ENCODE measurements around the gene NDUFS8.
A peak's percentile ranks its signal among the peaks of the same experiment; 100 is the strongest.

NDUFS8 gene

DNA sequence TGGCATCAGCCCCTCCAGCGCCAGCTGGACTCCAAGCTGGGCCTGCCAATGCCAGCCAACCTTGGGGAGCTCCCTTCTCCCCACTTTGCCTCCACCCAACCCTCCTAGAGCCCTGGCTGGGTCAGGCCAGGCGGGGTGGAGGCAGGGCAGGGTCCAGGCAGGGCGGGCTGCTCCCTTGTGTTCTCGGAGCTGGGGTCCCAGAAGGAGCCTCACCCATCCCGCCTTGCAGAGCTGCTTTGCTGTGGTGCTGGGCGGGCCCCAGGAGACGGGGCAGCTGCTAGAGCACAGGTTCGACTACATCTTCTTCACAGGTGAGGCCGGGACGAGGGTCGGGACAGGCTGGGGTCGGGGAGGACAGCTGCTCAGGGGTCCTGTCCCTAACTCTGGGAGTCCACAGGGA lies 11.0 kb upstream of the NDUFS8 start:
- no peaks in the 10 kb centered on the region for H3K27me3 Mint-ChIP-seq
- H3K4me3 Mint-ChIP-seq: no peak overlapping the region
- no peaks in the 10 kb centered on the region for H3K36me3 Mint-ChIP-seq
- H3K9me3 Mint-ChIP-seq: no peaks in the 10 kb centered on the region
- no peak overlapping the region for H3K27ac Mint-ChIP-seq
- H3K4me1 Mint-ChIP-seq: no peaks in the 10 kb centered on the region

DNA sequence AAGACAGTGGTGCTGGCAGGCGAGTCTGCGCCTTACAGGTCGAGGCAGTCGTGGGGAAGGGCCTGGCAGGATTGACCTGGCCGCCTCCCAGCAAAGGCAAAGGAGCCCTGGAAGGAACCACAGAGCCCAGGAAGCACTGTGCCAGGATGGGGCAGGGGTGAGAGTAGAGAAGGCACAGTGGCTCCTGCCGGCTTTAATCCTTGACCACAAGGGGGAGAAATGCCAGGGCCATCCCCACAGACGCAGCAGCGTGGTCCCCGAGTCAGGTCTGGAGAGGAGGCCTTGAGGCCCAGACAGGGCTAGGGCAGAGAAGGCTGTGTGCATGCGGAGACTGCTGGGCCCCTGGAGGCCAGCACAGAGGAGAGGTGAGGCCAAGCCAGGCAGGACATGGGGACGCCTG lies 9.9 kb upstream of the NDUFS8 start:
- no peaks in the 10 kb centered on the region for H3K4me1 Mint-ChIP-seq
- H3K4me3 Mint-ChIP-seq: no peak overlapping the region
- peaks cover 4% of the 10 kb centered on the region for H3K36me3 Mint-ChIP-seq
- H3K27me3 Mint-ChIP-seq: no peaks in the 10 kb centered on the region
- peak overlapping the region; percentile 41 for H3K27ac Mint-ChIP-seq
- no peaks in the 10 kb centered on the region for H3K9me3 Mint-ChIP-seq

DNA sequence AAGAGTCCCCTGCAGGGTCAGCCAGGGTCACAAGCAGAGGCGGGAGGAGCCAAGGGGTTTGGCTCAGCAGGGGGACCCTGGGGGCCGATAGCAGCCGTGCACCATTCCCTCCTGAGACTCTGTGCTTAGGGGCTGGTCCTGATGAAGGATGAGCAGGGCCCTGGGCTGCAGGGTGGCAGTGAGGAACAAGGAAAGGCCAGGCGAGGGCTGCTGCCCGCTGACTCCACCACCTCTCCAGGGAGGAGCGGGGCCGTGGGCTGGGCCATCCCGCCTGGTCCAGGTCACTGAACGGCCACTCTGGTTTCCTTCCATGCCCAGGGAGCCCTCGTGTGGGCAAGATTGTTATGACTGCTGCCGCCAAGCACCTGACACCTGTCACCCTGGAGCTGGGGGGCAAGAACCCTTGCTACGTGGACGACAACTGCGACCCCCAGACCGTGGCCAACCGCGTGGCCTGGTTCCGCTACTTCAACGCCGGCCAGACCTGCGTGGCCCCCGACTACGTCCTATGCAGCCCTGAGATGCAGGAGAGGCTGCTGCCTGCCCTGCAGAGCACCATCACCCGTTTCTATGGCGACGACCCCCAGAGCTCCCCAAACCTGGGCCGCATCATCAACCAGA lies 9.2 kb upstream of the NDUFS8 start:
- no peaks in the 10 kb centered on the region for H3K4me1 Mint-ChIP-seq
- no peaks in the 10 kb centered on the region for H3K9me3 Mint-ChIP-seq

DNA sequence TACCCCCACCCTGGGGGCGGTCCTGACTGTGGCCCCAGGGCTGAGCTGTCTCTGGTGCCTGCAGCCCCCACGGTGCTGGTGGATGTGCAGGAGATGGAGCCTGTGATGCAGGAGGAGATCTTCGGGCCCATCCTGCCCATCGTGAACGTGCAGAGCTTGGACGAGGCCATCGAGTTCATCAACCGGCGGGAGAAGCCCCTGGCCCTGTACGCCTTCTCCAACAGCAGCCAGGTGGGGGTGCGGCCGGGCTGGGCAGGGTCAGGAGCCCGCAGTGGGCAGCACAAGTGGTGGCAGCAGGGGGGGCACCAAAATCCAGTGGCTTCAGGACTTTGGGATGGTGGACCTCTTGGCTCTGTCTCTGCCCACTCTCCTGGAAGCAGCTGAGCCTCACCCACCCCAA lies 8.0 kb upstream of the NDUFS8 start:
- no peak overlapping the region for H3K4me3 Mint-ChIP-seq
- no peak overlapping the region for H3K27ac Mint-ChIP-seq
- peaks cover 5% of the 10 kb centered on the region for H3K36me3 Mint-ChIP-seq
- H3K9me3 Mint-ChIP-seq: no peaks in the 10 kb centered on the region
- no peaks in the 10 kb centered on the region for H3K4me1 Mint-ChIP-seq
- H3K27me3 Mint-ChIP-seq: no peaks in the 10 kb centered on the region

More for the DNA sequence above, 9.2 kb upstream of the NDUFS8 start:
- no peak overlapping the region for H3K27ac Mint-ChIP-seq
- H3K36me3 Mint-ChIP-seq: peaks cover 5% of the 10 kb centered on the region
- H3K4me3 Mint-ChIP-seq: no peak overlapping the region
- H3K27me3 Mint-ChIP-seq: no peaks in the 10 kb centered on the region

DNA sequence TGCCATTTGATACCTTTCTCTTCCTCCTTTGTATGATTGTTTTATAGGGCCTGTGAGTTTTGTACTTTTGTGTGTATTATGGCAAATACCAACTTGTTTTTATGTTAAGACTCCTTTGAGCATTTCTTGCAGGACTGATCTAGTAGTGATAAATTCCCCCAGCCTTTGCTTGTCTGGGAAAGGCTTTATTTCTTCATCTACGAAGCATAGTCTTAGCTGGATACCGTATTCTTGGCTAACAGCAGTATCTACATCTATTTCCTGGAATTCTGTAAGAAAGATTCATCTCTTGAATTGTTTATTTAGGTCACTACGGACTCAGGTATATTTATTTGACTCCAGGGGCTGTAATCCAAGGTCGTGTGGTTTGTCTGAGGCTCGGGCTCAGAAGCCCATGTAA lies 6.0 kb upstream of the NDUFS8 start:
- Mint-ChIP-seq H3K27ac (no peak overlapping the region), H3K4me1 (peaks cover 8% of the 10 kb centered on the region), H3K4me3 (no peak overlapping the region), H3K36me3 (peaks cover 5% of the 10 kb centered on the region), H3K27me3 (no peaks in the 10 kb centered on the region), H3K9me3 (no peaks in the 10 kb centered on the region)

DNA sequence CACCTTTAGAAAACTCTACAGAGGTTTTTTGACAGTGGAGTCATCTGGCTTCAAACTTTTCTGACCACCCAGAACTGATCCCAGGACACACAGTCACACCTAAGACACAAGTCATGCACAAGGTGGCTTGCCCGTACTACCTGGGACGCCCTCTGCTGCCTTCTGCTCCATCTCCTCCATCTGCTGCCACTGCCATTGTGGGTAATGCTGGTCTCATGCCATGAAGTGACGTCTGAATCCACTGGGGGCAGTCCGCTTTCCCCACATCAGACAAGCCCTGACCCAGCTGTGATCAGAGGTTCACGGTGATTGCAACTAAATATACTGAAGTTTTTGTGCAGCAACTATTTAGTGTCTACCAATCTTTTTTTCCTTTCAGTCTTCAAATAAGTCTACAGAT lies 5.4 kb upstream of the NDUFS8 start:
- Mint-ChIP-seq H3K4me1 (peaks cover 12% of the 10 kb centered on the region), H3K4me3 (no peak overlapping the region), H3K36me3 (peaks cover 5% of the 10 kb centered on the region), H3K9me3 (no peaks in the 10 kb centered on the region), H3K27ac (no peak overlapping the region), H3K27me3 (no peaks in the 10 kb centered on the region)

DNA sequence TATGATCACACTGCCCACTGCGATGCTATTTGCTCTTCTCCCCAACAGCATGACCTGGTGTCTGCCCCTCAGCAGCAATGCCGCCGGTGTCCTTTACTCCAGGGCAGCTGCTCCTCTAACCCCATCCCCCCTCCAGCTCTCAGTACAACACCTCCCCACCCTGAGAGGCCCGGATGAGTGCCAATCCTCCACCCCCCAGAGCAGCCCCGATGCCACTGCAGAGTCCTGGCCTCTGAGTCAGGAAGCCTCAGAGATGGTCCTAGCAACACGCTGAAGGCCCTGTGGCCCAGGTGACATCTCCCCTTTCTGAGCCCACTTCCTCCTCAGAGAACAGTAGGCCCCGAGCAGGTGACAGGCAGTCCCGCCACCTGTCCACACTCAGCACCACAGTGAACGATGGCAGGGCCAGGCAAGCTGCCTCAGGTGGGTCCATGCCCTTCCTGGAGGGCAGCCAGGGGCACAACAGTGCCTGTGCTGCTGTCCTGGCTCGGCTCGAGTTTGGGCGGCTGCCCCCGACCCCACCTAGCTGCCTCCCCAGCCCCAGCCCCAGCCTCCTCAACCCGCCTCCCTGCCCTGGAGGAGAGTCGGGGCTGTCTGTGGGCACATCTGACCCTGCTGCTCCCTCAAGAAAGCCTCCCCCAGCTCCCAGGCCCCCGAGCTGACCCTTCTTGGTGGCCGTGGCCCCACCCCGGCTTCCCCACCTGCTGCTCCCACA lies 3.9 kb upstream of the NDUFS8 start:
- H3K4me1 Mint-ChIP-seq: peaks cover 18% of the 10 kb centered on the region
- no peak overlapping the region for H3K4me3 Mint-ChIP-seq
- H3K9me3 Mint-ChIP-seq: no peaks in the 10 kb centered on the region
- H3K36me3 Mint-ChIP-seq: peaks cover 5% of the 10 kb centered on the region
- no peaks in the 10 kb centered on the region for H3K27me3 Mint-ChIP-seq
- no peak overlapping the region for H3K27ac Mint-ChIP-seq

DNA sequence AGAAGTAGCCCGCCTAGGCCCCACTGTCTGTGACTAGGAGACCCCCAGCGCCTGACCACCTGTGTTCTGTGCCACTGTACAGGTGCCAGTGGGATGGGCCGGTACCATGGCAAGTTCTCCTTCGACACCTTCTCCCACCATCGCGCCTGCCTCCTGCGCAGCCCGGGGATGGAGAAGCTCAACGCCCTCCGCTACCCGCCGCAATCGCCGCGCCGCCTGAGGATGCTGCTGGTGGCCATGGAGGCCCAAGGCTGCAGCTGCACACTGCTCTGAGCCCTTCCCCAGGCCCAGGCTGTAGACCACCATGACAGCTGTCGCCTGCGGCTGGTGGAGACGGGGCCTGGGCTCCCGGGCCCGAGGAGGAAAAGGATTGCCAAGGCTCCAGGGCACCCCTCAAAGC lies 2.8 kb upstream of the NDUFS8 start:
- peaks cover 23% of the 10 kb centered on the region for H3K4me1 Mint-ChIP-seq
- H3K9me3 Mint-ChIP-seq: no peaks in the 10 kb centered on the region
- H3K27me3 Mint-ChIP-seq: no peaks in the 10 kb centered on the region
- peaks cover 6% of the 10 kb centered on the region for H3K36me3 Mint-ChIP-seq
- no peak overlapping the region for H3K4me3 Mint-ChIP-seq
- no peak overlapping the region for H3K27ac Mint-ChIP-seq

DNA sequence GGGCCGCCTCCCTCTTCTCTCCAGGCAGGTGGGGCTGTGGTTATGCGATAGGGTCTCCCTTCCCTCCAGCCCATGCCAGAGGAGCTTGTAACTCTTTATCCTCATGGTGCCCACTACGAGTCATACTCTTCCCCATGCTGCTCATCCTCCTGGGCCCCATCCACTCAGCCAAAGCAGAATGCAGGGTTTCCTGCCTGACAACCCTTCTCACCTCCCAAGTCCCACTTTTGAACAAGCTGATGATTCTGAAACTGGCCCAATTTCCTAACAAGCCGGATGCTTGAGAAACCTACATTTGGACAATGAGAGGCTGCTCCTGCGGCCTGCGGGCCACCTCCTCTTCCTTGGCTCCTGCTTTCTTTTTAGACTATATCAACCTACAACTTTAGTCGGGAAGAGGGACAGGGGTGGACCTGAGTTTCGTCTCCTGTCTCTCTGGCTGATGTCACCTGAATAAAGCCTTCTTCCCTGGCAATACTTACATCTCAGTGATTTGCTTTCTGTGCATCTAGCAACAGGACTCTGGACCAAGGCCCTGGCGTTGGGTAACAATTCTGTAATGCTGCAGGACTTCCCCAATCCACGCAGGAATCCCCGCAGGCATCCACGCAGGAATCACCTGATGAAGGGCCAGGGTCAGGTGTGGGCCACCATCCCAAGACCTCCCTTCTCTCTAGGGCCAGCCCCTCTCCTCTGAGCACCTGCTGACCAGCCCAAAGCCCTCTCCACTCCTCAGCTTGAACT lies 1.5 kb upstream of the NDUFS8 start:
- peak overlapping the region; percentile 99 for H3K4me3 Mint-ChIP-seq
- no peaks in the 10 kb centered on the region for H3K9me3 Mint-ChIP-seq
- no peaks in the 10 kb centered on the region for H3K27me3 Mint-ChIP-seq
- H3K36me3 Mint-ChIP-seq: peaks cover 6% of the 10 kb centered on the region
- no peak overlapping the region for H3K27ac Mint-ChIP-seq
- peaks cover 23% of the 10 kb centered on the region for H3K4me1 Mint-ChIP-seq

DNA sequence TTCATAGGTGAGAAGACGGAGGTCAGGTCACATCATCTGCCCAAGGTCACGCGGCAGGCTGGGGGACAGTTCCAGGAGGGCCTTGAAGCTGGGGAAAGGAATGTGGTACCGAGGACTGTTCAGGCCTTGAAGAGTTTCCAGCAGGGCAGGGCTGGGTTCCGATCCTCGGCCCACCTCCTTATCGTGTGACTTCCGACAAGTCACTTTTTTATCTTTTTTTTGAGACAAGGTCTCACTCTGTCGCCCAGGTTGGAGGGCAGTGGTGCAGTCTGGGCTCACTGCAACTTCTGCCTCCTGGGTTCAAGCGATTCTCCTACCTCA lies 623 bp downstream of the NDUFS8 start:
- H3K4me3 Mint-ChIP-seq: peak overlapping the region; percentile 99
- peak overlapping the region; percentile 95 for H3K27ac Mint-ChIP-seq
- H3K36me3 Mint-ChIP-seq: peaks cover 1% of the 10 kb centered on the region
- H3K9me3 Mint-ChIP-seq: no peaks in the 10 kb centered on the region
- no peaks in the 10 kb centered on the region for H3K27me3 Mint-ChIP-seq
- H3K4me1 Mint-ChIP-seq: peaks cover 23% of the 10 kb centered on the region

DNA sequence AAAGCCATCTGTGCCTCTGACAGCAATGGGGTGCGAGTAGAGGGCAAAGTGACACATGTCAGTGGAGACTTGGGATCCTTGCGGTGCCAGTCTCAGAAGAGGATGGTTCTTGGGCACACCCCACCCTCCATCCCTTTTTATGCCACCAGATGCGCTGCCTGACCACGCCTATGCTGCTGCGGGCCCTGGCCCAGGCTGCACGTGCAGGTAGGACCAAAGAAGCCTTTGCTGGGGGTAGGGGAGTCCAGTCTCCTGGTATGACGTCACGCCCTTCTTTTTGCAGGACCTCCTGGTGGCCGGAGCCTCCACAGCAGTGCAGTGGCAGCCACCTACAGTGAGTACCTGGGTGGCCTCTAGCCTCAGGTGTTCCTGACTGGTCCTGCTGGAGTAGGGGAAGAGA lies 1.5 kb downstream of the NDUFS8 start:
- Mint-ChIP-seq H3K4me3 (peak overlapping the region; percentile 99), H3K27me3 (no peaks in the 10 kb centered on the region), H3K9me3 (no peaks in the 10 kb centered on the region), H3K4me1 (peaks cover 27% of the 10 kb centered on the region), H3K27ac (no peak overlapping the region), H3K36me3 (peaks cover 1% of the 10 kb centered on the region)

DNA sequence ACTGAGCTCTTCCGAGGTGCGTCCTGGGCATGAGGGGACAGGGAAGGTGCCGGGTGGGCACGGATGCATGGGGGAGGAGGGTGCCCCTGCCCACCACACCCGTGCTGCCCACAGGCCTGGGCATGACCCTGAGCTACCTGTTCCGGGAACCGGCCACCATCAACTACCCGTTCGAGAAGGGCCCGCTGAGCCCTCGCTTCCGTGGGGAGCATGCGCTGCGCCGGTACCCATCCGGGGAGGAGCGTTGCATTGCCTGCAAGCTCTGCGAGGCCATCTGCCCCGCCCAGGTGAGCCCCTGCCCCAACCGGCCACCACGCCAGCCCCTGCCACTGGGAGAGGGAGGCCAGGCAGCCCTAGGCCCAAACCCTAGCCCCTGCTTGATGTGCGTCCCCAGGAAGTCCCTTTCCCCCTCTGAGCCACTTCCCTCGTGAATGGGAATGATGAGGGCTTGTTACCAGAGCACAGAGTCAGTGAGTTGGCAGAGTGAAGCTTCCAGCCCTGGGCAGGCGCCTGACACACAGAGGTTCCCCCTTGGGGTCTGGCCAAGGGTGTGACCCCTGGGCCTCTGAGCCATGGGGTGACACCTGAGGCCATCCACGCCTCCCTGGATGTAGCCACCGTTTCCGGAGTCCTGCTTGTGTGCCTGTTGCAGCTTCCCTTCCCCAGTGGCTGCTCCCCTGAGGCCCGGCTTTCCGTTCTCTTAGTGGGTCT lies 2.7 kb downstream of the NDUFS8 start:
- Mint-ChIP-seq H3K4me1 (peaks cover 35% of the 10 kb centered on the region), H3K27me3 (no peaks in the 10 kb centered on the region), H3K4me3 (no peak overlapping the region), H3K9me3 (no peaks in the 10 kb centered on the region), H3K27ac (peak overlapping the region; percentile 46), H3K36me3 (peaks cover 1% of the 10 kb centered on the region)

DNA sequence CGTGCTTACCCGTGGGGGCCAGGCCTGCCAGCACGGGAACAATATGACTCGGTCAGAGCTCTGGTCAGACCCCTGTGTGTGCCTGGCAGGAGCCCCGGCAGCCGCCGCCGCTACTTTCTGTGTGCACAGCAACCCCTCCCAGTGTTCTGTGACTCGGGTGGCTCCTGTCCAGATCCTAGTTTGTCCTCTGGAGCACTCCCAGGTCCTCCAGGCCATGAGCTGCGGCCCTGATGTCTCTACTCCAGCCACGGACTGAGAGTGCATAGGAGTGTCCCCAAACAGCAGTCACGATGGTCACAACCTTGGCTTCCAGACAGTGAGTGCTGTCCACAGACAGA lies 3.2 kb downstream of the NDUFS8 start:
- Mint-ChIP-seq H3K4me3 (no peak overlapping the region), H3K27ac (peak overlapping the region; percentile 46), H3K27me3 (no peaks in the 10 kb centered on the region), H3K9me3 (no peaks in the 10 kb centered on the region), H3K36me3 (peaks cover 1% of the 10 kb centered on the region), H3K4me1 (peaks cover 35% of the 10 kb centered on the region)

DNA sequence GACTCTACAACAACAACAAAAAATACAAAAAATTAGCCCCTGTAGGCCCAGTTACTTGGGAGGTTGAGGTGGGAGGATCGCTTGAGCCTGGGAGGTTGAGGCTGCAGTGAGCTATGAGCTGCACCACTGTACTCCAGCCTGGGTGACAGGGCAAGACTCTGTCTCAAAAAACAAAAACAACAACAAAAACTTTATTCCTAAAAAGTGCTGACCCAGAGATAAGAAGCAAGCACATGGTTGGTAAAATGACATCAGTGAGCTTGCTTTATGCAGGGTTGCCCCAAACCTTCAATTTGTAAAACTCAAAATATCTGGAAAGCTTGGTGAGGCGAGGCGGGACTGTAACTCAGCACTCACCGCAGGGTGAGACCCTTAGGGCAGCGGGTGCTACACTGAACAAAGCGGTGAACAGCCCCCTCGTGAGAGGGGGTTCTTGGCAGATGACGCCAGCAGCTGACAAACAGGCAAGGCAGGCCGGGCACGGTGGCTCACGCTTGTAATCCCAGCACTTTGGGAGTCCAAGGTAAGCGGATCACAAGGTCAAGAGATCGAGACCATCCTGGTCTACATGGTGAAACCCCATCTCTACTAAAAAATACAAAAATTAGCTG lies 4.9 kb downstream of the NDUFS8 start:
- Mint-ChIP-seq H3K27ac (no peak overlapping the region), H3K27me3 (no peaks in the 10 kb centered on the region), H3K4me3 (no peak overlapping the region), H3K9me3 (no peaks in the 10 kb centered on the region), H3K36me3 (peaks cover 1% of the 10 kb centered on the region), H3K4me1 (peaks cover 19% of the 10 kb centered on the region)

DNA sequence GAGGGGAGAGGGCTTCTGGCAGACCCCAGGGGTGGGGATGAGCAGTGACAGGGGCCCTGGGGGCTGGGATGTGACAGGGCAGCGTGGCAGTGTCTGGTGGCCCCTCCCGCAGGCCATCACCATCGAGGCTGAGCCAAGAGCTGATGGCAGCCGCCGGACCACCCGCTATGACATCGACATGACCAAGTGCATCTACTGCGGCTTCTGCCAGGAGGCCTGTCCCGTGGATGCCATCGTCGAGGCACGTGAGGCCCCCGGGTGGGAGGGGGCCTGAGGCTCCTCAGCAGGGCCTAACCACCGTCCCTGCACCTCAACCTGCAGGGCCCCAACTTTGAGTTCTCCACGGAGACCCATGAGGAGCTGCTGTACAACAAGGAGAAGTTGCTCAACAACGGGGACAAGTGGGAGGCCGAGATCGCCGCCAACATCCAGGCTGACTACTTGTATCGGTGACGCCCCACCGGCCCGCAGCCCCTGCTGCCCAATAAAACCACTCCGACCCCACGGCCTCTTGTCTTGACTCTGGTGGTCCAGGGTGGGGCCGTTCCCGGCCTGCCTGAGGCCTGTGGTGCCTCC lies 5.7 kb downstream of the NDUFS8 start:
- Mint-ChIP-seq H3K27me3 (no peaks in the 10 kb centered on the region), H3K27ac (no peak overlapping the region), H3K9me3 (no peaks in the 10 kb centered on the region), H3K36me3 (peaks cover 1% of the 10 kb centered on the region), H3K4me3 (no peak overlapping the region), H3K4me1 (peaks cover 18% of the 10 kb centered on the region)
